ENCODE data around the gene RGMB. TPM values are rescaled to one million over a fixed set of nuclear protein-coding genes. Genes with fewer than 3 reads are reported as not detected.
A peak's percentile ranks its signal among the peaks of the same experiment; 100 is the strongest.

RGMB gene
- total and polyA plus RNA-seq, 2 donors (not counting 3 experiments of a cell fraction or from before 2014, with no cell fraction given): 15.0 to 31.3 TPM

DNA sequence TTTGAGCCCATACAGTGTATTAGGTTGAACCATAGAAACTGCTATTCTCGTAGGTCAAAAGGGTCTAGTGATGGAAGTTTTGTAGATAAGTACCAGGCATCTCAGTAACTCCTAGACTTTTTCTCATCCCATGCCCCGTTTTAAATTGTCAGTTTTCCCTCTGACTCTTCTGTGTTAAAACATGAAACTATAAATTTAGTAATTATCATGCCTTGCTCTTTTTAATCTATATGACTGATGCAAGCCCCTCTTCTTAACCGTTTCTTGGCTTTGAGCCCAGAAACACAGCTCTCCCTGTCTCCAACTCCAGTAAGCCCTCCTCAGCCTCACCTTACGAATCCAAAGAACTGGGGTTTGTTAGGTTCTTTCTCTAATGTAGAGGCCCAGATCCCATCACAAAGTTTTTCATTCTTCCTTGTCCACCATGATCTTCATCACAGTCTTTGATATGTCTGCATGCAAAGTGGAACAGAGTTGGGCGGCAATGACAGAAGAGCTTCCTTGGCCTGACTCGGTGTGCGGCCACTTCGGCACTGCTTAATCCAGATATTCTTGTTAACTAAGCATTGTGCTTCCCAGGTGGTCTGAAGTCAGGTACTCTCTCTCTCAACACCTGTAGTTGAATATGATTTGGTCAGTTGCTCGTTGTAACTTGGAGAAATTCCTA, 21.1 kb downstream of the RGMB start:
- ChIA-PET POLR2A (no interaction called here), CTCF (interaction anchor here (0.5 to 6.6 kb wide), 5 partner anchors 24 to 1564 kb away, joined by 3 to 94 read pairs (median 3); partner anchors contain the start of gene RGMB)
- no peak overlapping the region for H3K4me2 ChIP-seq (ENCODE audit: insufficient read depth, low read length)
- BruUV-seq (replicated peaks): TSS peak; percentile 8
- FAIRE-seq: no peak
- DNase-seq (ENCODE audit: low read depth, low spot score): no peak
- TF ChIP-seq GATA2 (IDR thresholded peaks at IDR 0.05; ENCODE audit: insufficient read depth, insufficient read length, low read depth, low read length): no peak
- TF ChIP-seq, protein P1, sequence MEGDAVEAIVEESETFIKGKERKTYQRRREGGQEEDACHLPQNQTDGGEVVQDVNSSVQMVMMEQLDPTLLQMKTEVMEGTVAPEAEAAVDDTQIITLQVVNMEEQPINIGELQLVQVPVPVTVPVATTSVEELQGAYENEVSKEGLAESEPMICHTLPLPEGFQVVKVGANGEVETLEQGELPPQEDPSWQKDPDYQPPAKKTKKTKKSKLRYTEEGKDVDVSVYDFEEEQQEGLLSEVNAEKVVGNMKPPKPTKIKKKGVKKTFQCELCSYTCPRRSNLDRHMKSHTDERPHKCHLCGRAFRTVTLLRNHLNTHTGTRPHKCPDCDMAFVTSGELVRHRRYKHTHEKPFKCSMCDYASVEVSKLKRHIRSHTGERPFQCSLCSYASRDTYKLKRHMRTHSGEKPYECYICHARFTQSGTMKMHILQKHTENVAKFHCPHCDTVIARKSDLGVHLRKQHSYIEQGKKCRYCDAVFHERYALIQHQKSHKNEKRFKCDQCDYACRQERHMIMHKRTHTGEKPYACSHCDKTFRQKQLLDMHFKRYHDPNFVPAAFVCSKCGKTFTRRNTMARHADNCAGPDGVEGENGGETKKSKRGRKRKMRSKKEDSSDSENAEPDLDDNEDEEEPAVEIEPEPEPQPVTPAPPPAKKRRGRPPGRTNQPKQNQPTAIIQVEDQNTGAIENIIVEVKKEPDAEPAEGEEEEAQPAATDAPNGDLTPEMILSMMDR (IDR thresholded peaks at IDR 0.05; ENCODE audit: extremely low read depth in 1 of 2, insufficient read depth in 1 of 2, low read depth in 1 of 2, low read length in 2 of 2): no peak
- no peak for TF ChIP-seq EZH2 (IDR thresholded peaks at IDR 0.05; ENCODE audit: borderline replicate concordance, low read depth, low read length, severe bottlenecking)
- TF ChIP-seq POLR2AphosphoS5 (IDR thresholded peaks at IDR 0.05; ENCODE audit: insufficient read depth, low read depth, low read length): no peak
- TF ChIP-seq, protein P2, sequence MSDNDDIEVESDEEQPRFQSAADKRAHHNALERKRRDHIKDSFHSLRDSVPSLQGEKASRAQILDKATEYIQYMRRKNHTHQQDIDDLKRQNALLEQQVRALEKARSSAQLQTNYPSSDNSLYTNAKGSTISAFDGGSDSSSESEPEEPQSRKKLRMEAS (IDR thresholded peaks at IDR 0.05; ENCODE audit: insufficient read depth, insufficient read length): no peak
- TF ChIP-seq JUN (IDR thresholded peaks at IDR 0.05; ENCODE audit: borderline replicate concordance, insufficient read depth, insufficient read length, low read depth): no peak
- TF ChIP-seq POLR2A (IDR thresholded peaks at IDR 0.05; ENCODE audit: low read depth, low read length): no peak
- TF ChIP-seq MYC (IDR thresholded peaks at IDR 0.05; ENCODE audit: low read depth, low read length): no peak
- no peaks in the 10 kb centered on the region for H3K4me1 ChIP-seq (ENCODE audit: control insufficient read depth, extremely low read depth, insufficient read depth, low read length)
- dilution Hi-C loops (cut with MboI; ENCODE audit: extremely low pct_ligation_motif_present, low sequenced_read_pairs): no loop called here
- H3K9me3 ChIP-seq (replicated peaks; ENCODE audit: control insufficient read depth, insufficient read depth, low read length): no peaks in the 10 kb centered on the region
- peaks cover 8% of the 10 kb centered on the region in 2 experiments for H3K36me3 ChIP-seq (ENCODE audit: control insufficient read depth in 2 of 2, extremely low read depth in 1 of 2, insufficient read depth in 2 of 2, low read length in 2 of 2)
- no peak overlapping the region for H3K27ac ChIP-seq (ENCODE audit: insufficient read depth, low read depth, low read length)
- no peaks in the 10 kb centered on the region for H4K20me1 ChIP-seq (replicated peaks; ENCODE audit: control insufficient read depth, extremely low read depth, insufficient read depth, low read length)
- intact Hi-C loops (cut with micrococcal nuclease): loop anchor here (5.0 kb wide), 1 partner anchor 268 kb away; no protein-coding TSS in a partner anchor
- no peak overlapping the region for H3K4me3 ChIP-seq (replicated peaks in 1 of 3; ENCODE audit: insufficient read depth in 1 of 3, low read depth in 1 of 3, low read length in 3 of 3)
- H3K9me1 ChIP-seq (replicated peaks; ENCODE audit: control insufficient read depth, extremely low read depth, insufficient read depth, low read length): no peaks in the 10 kb centered on the region
- H3K9ac ChIP-seq (replicated peaks; ENCODE audit: extremely low read depth, insufficient read depth, low read length): no peak overlapping the region
- H2AFZ ChIP-seq (ENCODE audit: low read depth, low read length): no peak overlapping the region
- H3K27me3 ChIP-seq (ENCODE audit: control insufficient read depth in 2 of 2, insufficient read depth in 2 of 2, low read length in 2 of 2): no peaks in the 10 kb centered on the region
- H3K79me2 ChIP-seq (ENCODE audit: control insufficient read depth, insufficient read depth, low read length): peaks cover 45% of the 10 kb centered on the region

All from endothelial cell of umbilical vein (primary cell).